ENCODE data around the gene IQUB.

DNA sequence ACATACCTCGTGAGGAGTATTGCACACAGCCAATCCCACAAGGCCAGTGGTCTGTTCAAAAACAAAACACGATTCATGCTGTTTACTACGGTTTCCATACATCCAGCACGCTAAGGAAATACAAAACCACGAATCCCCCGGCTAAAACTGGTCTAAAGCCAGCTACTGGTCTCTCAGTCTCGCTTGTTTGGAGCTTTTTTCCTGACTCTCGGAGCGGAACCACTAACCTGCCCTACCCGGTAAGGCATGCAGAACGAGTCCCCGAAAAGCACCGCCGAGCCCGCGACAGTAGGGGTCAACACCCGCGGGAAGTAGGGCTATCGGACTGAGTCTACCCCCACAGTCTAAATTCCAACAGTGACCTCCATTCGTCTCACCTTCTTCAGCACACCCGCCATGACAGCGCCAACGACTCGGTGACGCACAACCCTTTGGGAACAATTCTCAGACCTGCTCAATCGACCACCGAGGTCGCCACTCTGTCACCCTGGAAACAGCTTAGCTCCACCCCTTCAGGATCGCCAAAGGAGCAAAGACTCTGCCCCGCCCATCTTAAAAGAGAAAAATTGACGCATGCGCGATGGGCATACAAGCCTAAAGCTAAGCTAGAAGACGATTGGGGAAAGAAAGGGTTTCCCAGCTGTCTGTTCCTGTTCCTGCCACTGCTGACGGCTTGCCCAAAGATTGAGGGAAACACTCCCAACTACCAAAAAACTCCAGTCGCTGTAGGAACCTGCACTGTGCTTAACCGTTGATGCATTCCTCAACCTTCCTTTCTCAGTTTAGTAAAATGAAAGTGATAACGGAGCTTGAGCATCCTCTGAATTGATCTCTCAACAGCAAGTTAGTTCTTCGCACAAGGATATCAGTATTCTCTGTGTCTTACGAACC lies 23.2 kb upstream of the IQUB start, which contains the start of gene NDUFA5:
- TF ChIP-seq, protein P1, sequence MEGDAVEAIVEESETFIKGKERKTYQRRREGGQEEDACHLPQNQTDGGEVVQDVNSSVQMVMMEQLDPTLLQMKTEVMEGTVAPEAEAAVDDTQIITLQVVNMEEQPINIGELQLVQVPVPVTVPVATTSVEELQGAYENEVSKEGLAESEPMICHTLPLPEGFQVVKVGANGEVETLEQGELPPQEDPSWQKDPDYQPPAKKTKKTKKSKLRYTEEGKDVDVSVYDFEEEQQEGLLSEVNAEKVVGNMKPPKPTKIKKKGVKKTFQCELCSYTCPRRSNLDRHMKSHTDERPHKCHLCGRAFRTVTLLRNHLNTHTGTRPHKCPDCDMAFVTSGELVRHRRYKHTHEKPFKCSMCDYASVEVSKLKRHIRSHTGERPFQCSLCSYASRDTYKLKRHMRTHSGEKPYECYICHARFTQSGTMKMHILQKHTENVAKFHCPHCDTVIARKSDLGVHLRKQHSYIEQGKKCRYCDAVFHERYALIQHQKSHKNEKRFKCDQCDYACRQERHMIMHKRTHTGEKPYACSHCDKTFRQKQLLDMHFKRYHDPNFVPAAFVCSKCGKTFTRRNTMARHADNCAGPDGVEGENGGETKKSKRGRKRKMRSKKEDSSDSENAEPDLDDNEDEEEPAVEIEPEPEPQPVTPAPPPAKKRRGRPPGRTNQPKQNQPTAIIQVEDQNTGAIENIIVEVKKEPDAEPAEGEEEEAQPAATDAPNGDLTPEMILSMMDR (IDR thresholded peaks at IDR 0.05; ENCODE audit: low read depth, low read length): no peak
- no peak for TF ChIP-seq EZH2phosphoT487 (IDR thresholded peaks at IDR 0.05; ENCODE audit: low read depth)

All from OCI-LY3 (cell line).